IMR-90 (cell line): Measurements from ENCODE around the gene KCNK7.

Experiments used
- CEBPB ChIP-seq: IDR thresholded peaks from 2 replicates; pipeline ENCODE4 v1.6.1; 2012; ENCODE audit warnings: low read depth, low read length, improper control_type of control experiment
- CHD1 ChIP-seq: IDR thresholded peaks from 2 replicates; pipeline ENCODE4 v1.6.1; 2012; ENCODE audit warnings: low read depth, low read length, improper control_type of control experiment
- MAFK ChIP-seq: IDR thresholded peaks from 2 replicates; pipeline ENCODE4 v1.6.1; 2012; ENCODE audit warnings: low read depth, low read length, improper control_type of control experiment
- MAZ ChIP-seq: IDR thresholded peaks from 2 replicates; pipeline ENCODE4 v1.6.1; 2012; ENCODE audit warnings: low read depth, mild to moderate bottlenecking, low read length, improper control_type of control experiment, moderate library complexity, borderline replicate concordance
- POLR2A ChIP-seq: IDR thresholded peaks from 2 replicates; pipeline ENCODE4 v1.6.1; 2012; ENCODE audit warnings: mild to moderate bottlenecking, low read depth, low read length
- RAD21 ChIP-seq: IDR thresholded peaks from 2 replicates; pipeline ENCODE4 v1.6.1; 2012; ENCODE audit warnings: low read length, improper control_type of control experiment
- RCOR1 ChIP-seq: IDR thresholded peaks from 2 replicates; pipeline ENCODE4 v1.6.1; 2012; ENCODE audit warnings: mild to moderate bottlenecking, low read length, improper control_type of control experiment; ENCODE audit not compliant: insufficient replicate concordance
- RFX5 ChIP-seq: IDR thresholded peaks from 2 replicates; pipeline ENCODE4 v1.8.0; 2012; ENCODE audit warnings: low read depth, mild to moderate bottlenecking, low read length, moderate library complexity
- TF ChIP-seq, protein P1 (sequence below): conservative IDR thresholded peaks from 2 replicates; pipeline ENCODE4 v1.5.1; 2012; ENCODE audit warnings: mild to moderate bottlenecking, low read depth, low read length, improper control_type of control experiment
- TF ChIP-seq, protein P2 (sequence below): fragments of 150-350 bp; IDR thresholded peaks from 2 replicates; pipeline ENCODE4 v1.6.1; 2017; ENCODE audit warnings: mild to moderate bottlenecking, antibody characterized with exemption, low read length, low read depth
- TF ChIP-seq, protein P3 (sequence below): fragments of 150-350 bp; IDR thresholded peaks from 2 replicates; pipeline ENCODE4 v1.6.1; 2016; ENCODE audit warnings: low read depth, mild to moderate bottlenecking, low read length, moderate library complexity, borderline replicate concordance

DNA sequence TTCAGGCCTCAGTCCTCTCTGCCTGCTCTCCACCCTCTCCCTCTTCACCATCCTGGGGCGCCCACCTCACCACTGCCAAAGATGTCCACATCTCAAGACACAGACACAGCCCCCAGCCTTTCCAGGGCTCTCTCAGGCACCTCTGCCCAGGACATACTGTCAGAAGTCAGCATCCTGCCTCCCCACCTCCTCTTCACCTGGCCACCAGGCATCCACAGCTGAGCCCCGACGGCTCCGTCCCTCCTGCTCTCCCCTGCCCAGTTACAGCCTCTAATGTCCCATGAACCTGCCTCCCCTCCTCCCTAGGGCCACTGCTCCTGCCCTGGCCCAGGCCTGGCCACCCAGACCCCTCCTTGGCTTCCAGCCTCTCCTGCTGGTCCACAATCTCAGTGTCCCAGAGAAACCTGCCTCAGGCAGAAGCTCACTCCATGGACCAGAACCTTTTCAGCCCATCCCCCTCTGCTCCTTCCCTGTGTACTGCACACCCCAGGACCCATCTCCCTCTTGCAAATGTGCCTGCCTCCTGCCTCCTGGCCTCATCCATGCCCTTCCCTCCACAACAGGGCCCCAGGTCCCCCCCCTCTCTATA is 40.7 kb downstream of the KCNK7 start:
- TF ChIP-seq, protein P1, sequence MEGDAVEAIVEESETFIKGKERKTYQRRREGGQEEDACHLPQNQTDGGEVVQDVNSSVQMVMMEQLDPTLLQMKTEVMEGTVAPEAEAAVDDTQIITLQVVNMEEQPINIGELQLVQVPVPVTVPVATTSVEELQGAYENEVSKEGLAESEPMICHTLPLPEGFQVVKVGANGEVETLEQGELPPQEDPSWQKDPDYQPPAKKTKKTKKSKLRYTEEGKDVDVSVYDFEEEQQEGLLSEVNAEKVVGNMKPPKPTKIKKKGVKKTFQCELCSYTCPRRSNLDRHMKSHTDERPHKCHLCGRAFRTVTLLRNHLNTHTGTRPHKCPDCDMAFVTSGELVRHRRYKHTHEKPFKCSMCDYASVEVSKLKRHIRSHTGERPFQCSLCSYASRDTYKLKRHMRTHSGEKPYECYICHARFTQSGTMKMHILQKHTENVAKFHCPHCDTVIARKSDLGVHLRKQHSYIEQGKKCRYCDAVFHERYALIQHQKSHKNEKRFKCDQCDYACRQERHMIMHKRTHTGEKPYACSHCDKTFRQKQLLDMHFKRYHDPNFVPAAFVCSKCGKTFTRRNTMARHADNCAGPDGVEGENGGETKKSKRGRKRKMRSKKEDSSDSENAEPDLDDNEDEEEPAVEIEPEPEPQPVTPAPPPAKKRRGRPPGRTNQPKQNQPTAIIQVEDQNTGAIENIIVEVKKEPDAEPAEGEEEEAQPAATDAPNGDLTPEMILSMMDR: no peak
- TF ChIP-seq MAZ (no peak), RCOR1 (no peak), RAD21 (no peak), CEBPB (no peak), RFX5 (no peak), MAFK (no peak), POLR2A (no peak), CHD1 (no peak)
- TF ChIP-seq, protein P2, sequence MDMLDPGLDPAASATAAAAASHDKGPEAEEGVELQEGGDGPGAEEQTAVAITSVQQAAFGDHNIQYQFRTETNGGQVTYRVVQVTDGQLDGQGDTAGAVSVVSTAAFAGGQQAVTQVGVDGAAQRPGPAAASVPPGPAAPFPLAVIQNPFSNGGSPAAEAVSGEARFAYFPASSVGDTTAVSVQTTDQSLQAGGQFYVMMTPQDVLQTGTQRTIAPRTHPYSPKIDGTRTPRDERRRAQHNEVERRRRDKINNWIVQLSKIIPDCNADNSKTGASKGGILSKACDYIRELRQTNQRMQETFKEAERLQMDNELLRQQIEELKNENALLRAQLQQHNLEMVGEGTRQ: no peak
- TF ChIP-seq, protein P3, sequence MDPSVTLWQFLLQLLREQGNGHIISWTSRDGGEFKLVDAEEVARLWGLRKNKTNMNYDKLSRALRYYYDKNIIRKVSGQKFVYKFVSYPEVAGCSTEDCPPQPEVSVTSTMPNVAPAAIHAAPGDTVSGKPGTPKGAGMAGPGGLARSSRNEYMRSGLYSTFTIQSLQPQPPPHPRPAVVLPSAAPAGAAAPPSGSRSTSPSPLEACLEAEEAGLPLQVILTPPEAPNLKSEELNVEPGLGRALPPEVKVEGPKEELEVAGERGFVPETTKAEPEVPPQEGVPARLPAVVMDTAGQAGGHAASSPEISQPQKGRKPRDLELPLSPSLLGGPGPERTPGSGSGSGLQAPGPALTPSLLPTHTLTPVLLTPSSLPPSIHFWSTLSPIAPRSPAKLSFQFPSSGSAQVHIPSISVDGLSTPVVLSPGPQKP: no peak
